GM18498 (cell line): Measurements from ENCODE around the gene ULBP1.
"Not testable (repeated sequence)": the region's sequence is repeated elsewhere in the genome, so short reads cannot be mapped to it uniquely, and the experiment has no call there.

ENCODE experiments used
- ATAC-seq: cut with Tn5 transposase; IDR thresholded peaks from one replicate; pipeline ENCODE4 v1.9.1; 2021; ENCODE audit warnings: mild to moderate bottlenecking, moderate library complexity; ENCODE audit not compliant: unreplicated experiment

The ULBP1 gene

GRCh38 chr6:149963462-149964307, at the start of gene ULBP1:
Gene ULBP1, plus strand, starts transcription at chr6:149963943. Its CDS starts 107 bp downstream, at chr6:149964050.
- peak; percentile 62 for ATAC-seq

GRCh38 chr6:149915970-149916865, 47.5 kb upstream of the ULBP1 start:
- ATAC-seq, result no peak

- no peak for ATAC-seq
Measured at GRCh38 chr6:149917679-149918078, 46.1 kb upstream of the ULBP1 start.

GRCh38 chr6:149918151-149918905, 45.4 kb upstream of the ULBP1 start:
- ATAC-seq, result no peak

GRCh38 chr6:149919126-149919833, 44.5 kb upstream of the ULBP1 start:
- ATAC-seq, result not testable (repeated sequence)

GRCh38 chr6:149919834-149920225, 43.9 kb upstream of the ULBP1 start:
- no peak for ATAC-seq

GRCh38 chr6:149921361-149921760, 42.4 kb upstream of the ULBP1 start:
- ATAC-seq, result no peak

GRCh38 chr6:149922091-149922490, 41.7 kb upstream of the ULBP1 start:
- ATAC-seq, result not testable (repeated sequence)

- no peak for ATAC-seq
Measured at GRCh38 chr6:149922642-149923326, 41.0 kb upstream of the ULBP1 start, which contains the start of gene RAET1G. Gene RAET1G, minus strand, starts transcription at chr6:149923121. Its CDS starts 111 bp downstream, at chr6:149923010.

- no peak for ATAC-seq
Measured at GRCh38 chr6:149923327-149923986, 40.3 kb upstream of the ULBP1 start.

GRCh38 chr6:149924206-149924932, 39.4 kb upstream of the ULBP1 start:
- ATAC-seq, result no peak

- no peak for ATAC-seq
Measured at GRCh38 chr6:149924933-149925252, 38.9 kb upstream of the ULBP1 start.

GRCh38 chr6:149925253-149925973, 38.3 kb upstream of the ULBP1 start:
- no peak for ATAC-seq

- peak; percentile 70 for ATAC-seq
Measured at GRCh38 chr6:149925974-149926777, 37.6 kb upstream of the ULBP1 start.

GRCh38 chr6:149927025-149927424, 36.7 kb upstream of the ULBP1 start:
- ATAC-seq, result not testable (repeated sequence)

GRCh38 chr6:149929422-149929821, 34.3 kb upstream of the ULBP1 start:
- ATAC-seq, result no peak

- no peak for ATAC-seq
Measured at GRCh38 chr6:149931501-149931900, 32.2 kb upstream of the ULBP1 start.
